ENCODE data around the gene ATPAF1. TPM values are rescaled to one million over a fixed set of nuclear protein-coding genes. Genes with fewer than 3 reads are reported as not detected.

Gene ATPAF1
- total RNA-seq, 1 donor from 2014 or later = 19.3 TPM

- DNase-seq (ENCODE audit: low read depth) (no peak), FAIRE-seq (no peak)
- H2AFZ ChIP-seq (ENCODE audit: low read depth, low read length) = no peak overlapping the region
- H3K36me3 Mint-ChIP-seq (ENCODE audit: low read depth, unreplicated experiment) = peaks cover 4% of the 10 kb centered on the region
- H3K27me3 Mint-ChIP-seq (ENCODE audit: low read depth, unreplicated experiment) = no peaks in the 10 kb centered on the region
- H3K4me1 Mint-ChIP-seq (ENCODE audit: low read depth, unreplicated experiment) = peaks cover 24% of the 10 kb centered on the region
- H3K4me2 ChIP-seq (ENCODE audit: low read length) = no peak overlapping the region
- H3K4me3 ChIP-seq (ENCODE audit: insufficient read depth, low read depth, low read length) = no peak overlapping the region
- peaks cover 24% of the 10 kb centered on the region for H4K20me1 ChIP-seq (ENCODE audit: insufficient read depth, low read length)
- no peak overlapping the region for H3K9ac ChIP-seq (ENCODE audit: low read length)
- no peak overlapping the region for H3K4me3 Mint-ChIP-seq (ENCODE audit: unreplicated experiment)
- H3K27me3 ChIP-seq (ENCODE audit: insufficient read depth, low read length) = no peaks in the 10 kb centered on the region
- H3K27ac ChIP-seq (ENCODE audit: low read depth, low read length) = no peak overlapping the region
- no peaks in the 10 kb centered on the region for H3K9me3 Mint-ChIP-seq (ENCODE audit: unreplicated experiment)
- H3K36me3 ChIP-seq (ENCODE audit: insufficient read depth, low read length) = peaks cover 17% of the 10 kb centered on the region
- no peak overlapping the region for H3K27ac Mint-ChIP-seq (ENCODE audit: unreplicated experiment)
- H3K9me3 ChIP-seq (ENCODE audit: insufficient read depth, low read depth, low read length) = no peaks in the 10 kb centered on the region
- peaks cover 37% of the 10 kb centered on the region for H3K79me2 ChIP-seq (ENCODE audit: insufficient read depth, low read length)
- TF ChIP-seq EZH2 (IDR thresholded peaks at IDR 0.05; ENCODE audit: insufficient read depth, low read length) = no peak
- TF ChIP-seq CTCF (IDR thresholded peaks at IDR 0.05; ENCODE audit: insufficient read depth, low read depth, low read length) = no peak
- H3K4me1 ChIP-seq (ENCODE audit: insufficient read depth, low read length) = peaks cover 20% of the 10 kb centered on the region
Measured at GRCh38 chr1:46714976-46715375, 46.8 kb upstream of the ATPAF1 start.

GRCh38 chr1:46708121-46708520 is 40.0 kb upstream of the ATPAF1 start:
- no peak overlapping the region for H3K4me2 ChIP-seq (ENCODE audit: low read length)
- TF ChIP-seq EZH2 (IDR thresholded peaks at IDR 0.05; ENCODE audit: insufficient read depth, low read length) (no peak), CTCF (IDR thresholded peaks at IDR 0.05; ENCODE audit: insufficient read depth, low read depth, low read length) (no peak)
- no peak overlapping the region for H2AFZ ChIP-seq (ENCODE audit: low read depth, low read length)
- H3K27me3 Mint-ChIP-seq (ENCODE audit: low read depth, unreplicated experiment) = no peaks in the 10 kb centered on the region
- H3K4me3 Mint-ChIP-seq (ENCODE audit: unreplicated experiment) = no peak overlapping the region
- peaks cover 2% of the 10 kb centered on the region for H3K79me2 ChIP-seq (ENCODE audit: insufficient read depth, low read length)
- no peak for DNase-seq (ENCODE audit: low read depth)
- H4K20me1 ChIP-seq (ENCODE audit: insufficient read depth, low read length) = peaks cover 2% of the 10 kb centered on the region
- no peaks in the 10 kb centered on the region for H3K4me1 Mint-ChIP-seq (ENCODE audit: low read depth, unreplicated experiment)
- H3K36me3 ChIP-seq (ENCODE audit: insufficient read depth, low read length) = peaks cover 30% of the 10 kb centered on the region
- peaks cover 7% of the 10 kb centered on the region for H3K36me3 Mint-ChIP-seq (ENCODE audit: low read depth, unreplicated experiment)
- no peak overlapping the region for H3K27ac ChIP-seq (ENCODE audit: low read depth, low read length)
- H3K9me3 Mint-ChIP-seq (ENCODE audit: unreplicated experiment) = no peaks in the 10 kb centered on the region
- no peak for FAIRE-seq
- H3K27me3 ChIP-seq (ENCODE audit: insufficient read depth, low read length) = no peaks in the 10 kb centered on the region
- H3K27ac Mint-ChIP-seq (ENCODE audit: unreplicated experiment) = no peak overlapping the region
- no peaks in the 10 kb centered on the region for H3K4me1 ChIP-seq (ENCODE audit: insufficient read depth, low read length)
- no peaks in the 10 kb centered on the region for H3K9me3 ChIP-seq (ENCODE audit: insufficient read depth, low read depth, low read length)
- no peak overlapping the region for H3K4me3 ChIP-seq (ENCODE audit: insufficient read depth, low read depth, low read length)
- H3K9ac ChIP-seq (ENCODE audit: low read length) = no peak overlapping the region

- Histone ChIP-seq H3K4me1 (ENCODE audit: insufficient read depth, low read length) (no peaks in the 10 kb centered on the region), H3K4me3 (ENCODE audit: insufficient read depth, low read depth, low read length) (no peak overlapping the region), H3K4me2 (ENCODE audit: low read length) (no peak overlapping the region), H3K79me2 (ENCODE audit: insufficient read depth, low read length) (peaks cover 5% of the 10 kb centered on the region), H2AFZ (ENCODE audit: low read depth, low read length) (no peak overlapping the region), H3K27me3 (ENCODE audit: insufficient read depth, low read length) (no peaks in the 10 kb centered on the region), H3K27ac (ENCODE audit: low read depth, low read length) (no peak overlapping the region), H4K20me1 (ENCODE audit: insufficient read depth, low read length) (peaks cover 19% of the 10 kb centered on the region), H3K9ac (ENCODE audit: low read length) (no peak overlapping the region), H3K9me3 (ENCODE audit: insufficient read depth, low read depth, low read length) (no peaks in the 10 kb centered on the region), H3K36me3 (ENCODE audit: insufficient read depth, low read length) (peaks cover 26% of the 10 kb centered on the region)
- DNase-seq (ENCODE audit: low read depth) (no peak), FAIRE-seq (no peak)
- TF ChIP-seq EZH2 (IDR thresholded peaks at IDR 0.05; ENCODE audit: insufficient read depth, low read length) (no peak), CTCF (IDR thresholded peaks at IDR 0.05; ENCODE audit: insufficient read depth, low read depth, low read length) (no peak)
- no peaks in the 10 kb centered on the region for H3K9me3 Mint-ChIP-seq (ENCODE audit: unreplicated experiment)
- H3K27ac Mint-ChIP-seq (ENCODE audit: unreplicated experiment) = no peak overlapping the region
- peaks cover 7% of the 10 kb centered on the region for H3K36me3 Mint-ChIP-seq (ENCODE audit: low read depth, unreplicated experiment)
- H3K4me3 Mint-ChIP-seq (ENCODE audit: unreplicated experiment) = no peak overlapping the region
- H3K4me1 Mint-ChIP-seq (ENCODE audit: low read depth, unreplicated experiment) = no peaks in the 10 kb centered on the region
- H3K27me3 Mint-ChIP-seq (ENCODE audit: low read depth, unreplicated experiment) = no peaks in the 10 kb centered on the region
Measured at GRCh38 chr1:46705408-46705807, 37.2 kb upstream of the ATPAF1 start.
